Neutrophil (primary cell): ENCODE measurements around the gene GOLGA1.
"Not testable (repeated sequence)": the region's sequence is repeated elsewhere in the genome, so short reads cannot be mapped to it uniquely, and the experiment has no call there.

Source experiments
- H3K27ac ChIP-seq: fragments of 200-600 bp; sonication (generic); 2 replicates; pipeline ENCODE4 v1.5.1; 2016; ENCODE audit warnings: mild to moderate bottlenecking, moderate library complexity
- H3K27me3 ChIP-seq: fragments of 200-600 bp; sonication (generic); 2 replicates; pipeline ENCODE4 v1.6.0; 2016; ENCODE audit warnings: mild to moderate bottlenecking
- H3K36me3 ChIP-seq: fragments of 200-600 bp; sonication (generic); 2 replicates; pipeline ENCODE4 v1.5.1; 2017
- H3K4me1 ChIP-seq, 2 experiments: fragments of 200-600 bp in 1 of 2; sonication (generic) in 1 of 2; 1 replicate in 1 of 2; 2 replicates in 1 of 2; pipeline versions ENCODE4 v1.5.1 to v1.6.1; 2013 to 2016; ENCODE audit warnings: low read depth in 1 of 2, low read length in 1 of 2, mild to moderate bottlenecking in 1 of 2, moderate library complexity in 1 of 2; ENCODE audit not compliant: control insufficient read depth in 1 of 2, insufficient read depth in 1 of 2
- H3K4me3 ChIP-seq, 2 experiments: fragments of 200-600 bp in 1 of 2; sonication (generic) in 1 of 2; 1 replicate in 1 of 2; 2 replicates in 1 of 2; pipeline ENCODE4 v1.5.1; 2013 to 2016; ENCODE audit warnings: low read depth in 1 of 2, low read length in 1 of 2, mild to moderate bottlenecking in 1 of 2, moderate library complexity in 1 of 2
- H3K9me3 ChIP-seq: fragments of 200-600 bp; sonication (generic); 2 replicates; pipeline ENCODE4 v1.5.1; 2016
- TF ChIP-seq, protein P1 (sequence below): fragments of 200-600 bp; sonication (generic); IDR thresholded peaks from 2 replicates; pipeline ENCODE4 v1.5.1; 2016; ENCODE audit warnings: antibody characterized with exemption

The GOLGA1 gene

DNA sequence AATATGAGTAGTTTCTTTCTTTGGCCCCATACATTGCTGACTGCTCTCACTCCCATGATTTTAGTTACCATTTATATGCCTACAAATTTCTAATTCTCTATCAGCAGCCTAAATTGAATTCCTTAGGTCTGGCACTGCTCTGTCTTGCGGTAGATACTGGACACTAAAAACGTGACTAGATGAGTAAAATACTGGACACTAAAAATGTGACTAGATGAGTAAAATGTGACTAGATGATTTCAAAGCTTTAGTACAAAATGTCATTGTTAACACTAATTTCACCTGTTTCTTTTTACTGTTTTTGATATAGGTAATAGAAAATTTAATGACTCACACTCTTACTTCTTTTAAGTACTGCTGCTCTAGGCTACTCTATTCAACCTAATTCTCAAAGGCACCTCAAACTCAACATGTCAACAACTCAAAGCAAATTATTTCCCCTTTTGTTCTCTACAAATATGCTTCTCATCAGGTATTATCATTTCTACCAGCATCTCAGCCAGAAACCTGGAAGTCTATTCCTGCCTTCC is 31.4 kb upstream of the GOLGA1 start:
- Histone ChIP-seq H3K27ac (no peak overlapping the region), H3K4me3 (no peak overlapping the region), H3K9me3 (no peaks in the 10 kb centered on the region), H3K4me1 (no peaks in the 10 kb centered on the region), H3K27me3 (no peaks in the 10 kb centered on the region), H3K36me3 (peaks cover 10% of the 10 kb centered on the region)
- TF ChIP-seq, protein P1, sequence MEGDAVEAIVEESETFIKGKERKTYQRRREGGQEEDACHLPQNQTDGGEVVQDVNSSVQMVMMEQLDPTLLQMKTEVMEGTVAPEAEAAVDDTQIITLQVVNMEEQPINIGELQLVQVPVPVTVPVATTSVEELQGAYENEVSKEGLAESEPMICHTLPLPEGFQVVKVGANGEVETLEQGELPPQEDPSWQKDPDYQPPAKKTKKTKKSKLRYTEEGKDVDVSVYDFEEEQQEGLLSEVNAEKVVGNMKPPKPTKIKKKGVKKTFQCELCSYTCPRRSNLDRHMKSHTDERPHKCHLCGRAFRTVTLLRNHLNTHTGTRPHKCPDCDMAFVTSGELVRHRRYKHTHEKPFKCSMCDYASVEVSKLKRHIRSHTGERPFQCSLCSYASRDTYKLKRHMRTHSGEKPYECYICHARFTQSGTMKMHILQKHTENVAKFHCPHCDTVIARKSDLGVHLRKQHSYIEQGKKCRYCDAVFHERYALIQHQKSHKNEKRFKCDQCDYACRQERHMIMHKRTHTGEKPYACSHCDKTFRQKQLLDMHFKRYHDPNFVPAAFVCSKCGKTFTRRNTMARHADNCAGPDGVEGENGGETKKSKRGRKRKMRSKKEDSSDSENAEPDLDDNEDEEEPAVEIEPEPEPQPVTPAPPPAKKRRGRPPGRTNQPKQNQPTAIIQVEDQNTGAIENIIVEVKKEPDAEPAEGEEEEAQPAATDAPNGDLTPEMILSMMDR, result no peak

DNA sequence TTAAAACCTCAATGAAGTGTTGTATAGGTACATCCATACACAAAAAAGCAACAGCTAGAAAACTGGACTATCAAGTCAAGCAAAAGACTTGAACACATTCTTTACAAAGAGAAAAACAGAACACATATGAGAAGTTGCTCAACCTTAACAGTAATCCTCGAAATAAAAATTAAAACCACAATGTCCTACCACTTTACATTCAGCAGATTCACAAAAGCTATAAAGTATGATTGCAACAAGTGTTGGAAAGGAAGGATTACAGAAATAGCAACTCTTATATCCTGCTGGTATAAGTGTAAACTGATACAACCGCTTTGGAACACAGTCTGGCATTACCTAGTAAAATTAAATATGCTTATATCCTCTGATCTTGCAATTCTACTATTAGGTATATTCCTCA is 28.5 kb upstream of the GOLGA1 start:
- Histone ChIP-seq H3K4me3 (no peak overlapping the region), H3K36me3 (peaks cover under 1% of the 10 kb centered on the region), H3K4me1 (peaks cover 20 to 21% of the 10 kb centered on the region in 2 experiments), H3K9me3 (no peaks in the 10 kb centered on the region), H3K27ac (no peak overlapping the region), H3K27me3 (no peaks in the 10 kb centered on the region)
- TF ChIP-seq, protein P1, result no peak

DNA sequence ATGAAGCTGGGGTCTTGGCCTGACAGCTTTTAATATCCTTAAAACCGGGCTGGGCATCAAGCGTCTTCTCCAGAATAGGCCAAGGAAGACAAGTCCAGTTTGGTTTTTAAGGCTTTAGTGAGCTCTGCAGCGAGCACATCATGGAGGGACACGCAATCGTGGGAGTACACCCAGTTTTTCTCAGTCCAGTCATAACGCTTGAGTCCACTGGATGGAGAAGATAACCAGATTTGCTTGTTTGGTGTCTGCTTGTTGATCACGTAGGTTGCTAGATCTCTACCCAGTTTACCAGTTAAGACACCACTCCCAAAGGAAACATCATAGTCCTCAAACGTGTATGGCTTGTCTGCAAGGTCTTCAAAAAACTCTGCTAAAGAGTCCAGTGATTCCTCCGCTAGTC is 27.4 kb upstream of the GOLGA1 start:
- TF ChIP-seq, protein P1, result no peak
- Histone ChIP-seq H3K4me3 (no peak overlapping the region), H3K27ac (no peak overlapping the region), H3K36me3 (no peaks in the 10 kb centered on the region), H3K4me1 (peaks cover 28 to 29% of the 10 kb centered on the region in 2 experiments), H3K27me3 (no peaks in the 10 kb centered on the region), H3K9me3 (no peaks in the 10 kb centered on the region)

DNA sequence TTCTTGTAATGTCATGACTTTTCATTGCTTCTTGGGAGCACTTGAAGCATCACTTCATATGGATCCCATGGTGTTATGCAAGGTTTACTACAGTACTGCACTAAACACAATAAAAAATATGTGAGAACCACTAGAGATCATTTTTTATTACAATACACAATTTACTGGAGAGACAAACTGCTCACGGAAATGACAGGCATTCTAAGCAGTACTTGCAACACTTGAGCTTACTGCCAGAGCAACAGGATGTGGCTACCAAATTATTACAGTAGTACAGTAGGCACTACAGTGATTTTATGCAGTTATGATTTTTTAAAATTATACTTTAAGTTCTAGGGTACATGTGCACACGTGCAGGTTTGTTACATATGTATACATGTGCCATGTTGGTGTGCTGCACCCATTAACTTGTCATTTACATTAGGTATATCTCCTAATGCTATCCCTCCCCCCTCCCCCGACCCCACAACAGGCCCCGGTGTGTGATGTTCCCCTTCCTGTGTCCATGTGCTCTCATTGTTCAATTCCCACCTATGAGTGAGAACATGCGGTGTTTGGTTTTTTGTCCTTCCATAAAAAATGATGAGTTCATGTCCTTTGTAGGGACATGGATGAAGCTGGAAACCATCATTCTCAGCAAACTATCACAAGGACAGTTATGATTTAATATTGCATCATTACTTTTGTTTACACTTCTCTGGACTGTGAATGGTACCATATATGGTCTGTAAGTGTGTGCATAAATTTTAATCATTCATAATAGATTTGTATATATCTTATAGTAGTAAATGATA is 25.1 kb upstream of the GOLGA1 start:
- H3K4me3 ChIP-seq, H3K9me3 ChIP-seq, H3K27me3 ChIP-seq, H3K36me3 ChIP-seq: not testable (repeated sequence)
- peak overlapping the region; percentile 28 for H3K27ac ChIP-seq
- peaks cover 28 to 29% of the 10 kb centered on the region in 2 experiments for H3K4me1 ChIP-seq

DNA sequence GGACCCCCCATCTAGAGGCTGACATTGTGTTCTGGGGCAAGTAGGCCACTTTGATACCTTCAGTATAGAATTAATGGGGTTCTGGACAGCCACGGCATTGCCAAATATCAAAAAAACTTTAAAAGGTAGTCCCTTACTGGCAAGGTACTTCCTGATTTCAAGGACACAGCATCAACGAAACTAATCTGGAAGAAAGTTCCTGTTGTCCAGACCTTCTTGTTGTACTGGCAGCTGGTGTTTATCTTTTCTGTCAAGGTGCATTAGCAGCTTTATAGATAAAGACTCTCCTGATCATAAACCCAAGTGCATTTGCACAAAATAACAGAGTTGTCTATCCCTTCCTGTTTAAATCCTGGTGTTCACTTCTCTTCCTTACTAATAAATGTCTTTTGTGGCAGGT is 23.7 kb upstream of the GOLGA1 start:
- peaks cover 28 to 29% of the 10 kb centered on the region in 2 experiments for H3K4me1 ChIP-seq
- no peaks in the 10 kb centered on the region for H3K36me3 ChIP-seq
- no peaks in the 10 kb centered on the region for H3K9me3 ChIP-seq
- peak overlapping the region in 1 of 2 experiments; percentile 23 for H3K4me3 ChIP-seq
- H3K27me3 ChIP-seq, result no peaks in the 10 kb centered on the region
- TF ChIP-seq, protein P1, result no peak
- H3K27ac ChIP-seq, result peak overlapping the region; percentile 42

DNA sequence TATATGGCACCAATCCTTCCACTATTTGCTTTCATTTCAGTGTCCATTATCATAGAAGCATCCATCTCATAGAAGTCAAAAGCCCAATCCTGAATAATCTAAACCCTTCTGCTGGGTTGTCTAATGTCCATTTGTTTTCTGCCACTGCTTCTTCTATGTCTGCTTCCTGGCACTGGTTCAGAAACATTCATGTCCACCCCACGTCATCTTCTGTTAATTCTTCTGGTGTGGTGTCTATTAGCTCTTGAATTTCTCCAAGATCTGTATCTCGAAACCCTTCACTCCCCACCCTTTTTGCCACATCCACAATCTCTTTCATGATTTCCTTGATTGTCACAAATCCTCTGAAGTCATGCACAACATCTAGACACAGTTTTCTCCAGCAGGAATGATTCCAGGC is 23.2 kb upstream of the GOLGA1 start:
- no peak overlapping the region for H3K4me3 ChIP-seq
- no peaks in the 10 kb centered on the region for H3K27me3 ChIP-seq
- no peaks in the 10 kb centered on the region for H3K9me3 ChIP-seq
- peak overlapping the region; percentile 42 for H3K27ac ChIP-seq
- TF ChIP-seq, protein P1, result no peak
- H3K36me3 ChIP-seq, result no peaks in the 10 kb centered on the region
- H3K4me1 ChIP-seq, result peaks cover 28 to 29% of the 10 kb centered on the region in 2 experiments
